ENCODE data around the gene LRRK1.

The LRRK1 gene

GRCh38 chr15:101119181-101119580 is 200.0 kb downstream of the LRRK1 start:
- no peak for TF ChIP-seq CTCF (IDR thresholded peaks at IDR 0.05; ENCODE audit: borderline replicate concordance, control extremely low read depth, extremely low read depth, insufficient read depth, missing control alignments)
- no peak for DNase-seq (ENCODE audit: low spot score)
- in situ Hi-C loops (cut with MboI; ENCODE audit: low sequenced_read_pairs, unreplicated experiment) = no loop called here

Measured in GM13976 (cell line).